Measurements from ENCODE around the gene ACSL3.

DNA sequence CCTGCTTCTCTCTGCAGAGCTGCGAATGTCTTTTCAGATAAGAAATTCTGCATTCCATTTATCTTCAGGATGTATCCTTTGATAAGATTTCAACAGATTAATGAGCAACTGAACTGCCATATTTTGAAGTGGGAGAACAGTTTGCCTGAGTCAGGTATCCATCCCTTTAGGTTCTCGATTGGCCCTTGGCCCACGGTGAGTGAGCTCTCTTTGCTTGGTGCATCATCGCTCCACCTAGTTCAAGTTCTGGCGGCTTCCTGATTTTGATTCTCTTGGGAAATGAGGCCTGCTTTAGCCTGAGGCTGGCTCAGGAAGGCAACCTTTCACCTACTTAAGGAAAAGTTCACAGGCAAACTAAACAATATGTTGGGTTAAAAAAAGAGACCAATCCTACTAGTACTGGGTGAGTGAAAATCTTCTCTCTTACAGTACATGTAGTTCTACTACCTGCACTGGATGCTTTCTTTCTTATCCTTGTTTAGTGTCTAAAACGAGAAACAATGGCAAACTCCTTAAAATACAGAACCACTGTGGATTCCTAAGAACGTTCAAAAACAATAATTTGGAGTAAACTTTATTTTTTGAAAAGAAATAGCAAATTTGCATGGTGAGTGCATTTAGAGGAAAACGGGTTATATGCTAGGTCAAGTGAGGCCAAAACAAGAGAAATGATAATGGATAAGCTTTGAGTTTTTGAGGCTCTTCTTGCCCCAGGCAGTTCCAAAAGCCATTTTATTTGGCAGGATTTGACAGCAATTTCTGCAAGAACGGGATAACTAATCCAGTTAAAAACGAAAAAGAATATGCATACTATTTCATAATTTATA, 837 bp upstream of the ACSL3 start:
- TF ChIP-seq, protein P1, sequence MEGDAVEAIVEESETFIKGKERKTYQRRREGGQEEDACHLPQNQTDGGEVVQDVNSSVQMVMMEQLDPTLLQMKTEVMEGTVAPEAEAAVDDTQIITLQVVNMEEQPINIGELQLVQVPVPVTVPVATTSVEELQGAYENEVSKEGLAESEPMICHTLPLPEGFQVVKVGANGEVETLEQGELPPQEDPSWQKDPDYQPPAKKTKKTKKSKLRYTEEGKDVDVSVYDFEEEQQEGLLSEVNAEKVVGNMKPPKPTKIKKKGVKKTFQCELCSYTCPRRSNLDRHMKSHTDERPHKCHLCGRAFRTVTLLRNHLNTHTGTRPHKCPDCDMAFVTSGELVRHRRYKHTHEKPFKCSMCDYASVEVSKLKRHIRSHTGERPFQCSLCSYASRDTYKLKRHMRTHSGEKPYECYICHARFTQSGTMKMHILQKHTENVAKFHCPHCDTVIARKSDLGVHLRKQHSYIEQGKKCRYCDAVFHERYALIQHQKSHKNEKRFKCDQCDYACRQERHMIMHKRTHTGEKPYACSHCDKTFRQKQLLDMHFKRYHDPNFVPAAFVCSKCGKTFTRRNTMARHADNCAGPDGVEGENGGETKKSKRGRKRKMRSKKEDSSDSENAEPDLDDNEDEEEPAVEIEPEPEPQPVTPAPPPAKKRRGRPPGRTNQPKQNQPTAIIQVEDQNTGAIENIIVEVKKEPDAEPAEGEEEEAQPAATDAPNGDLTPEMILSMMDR (IDR thresholded peaks at IDR 0.05) = no peak
- no peak for TF ChIP-seq POLR2A (IDR thresholded peaks at IDR 0.05)
- peak; percentile 41 for TF ChIP-seq POLR2AphosphoS5 (IDR thresholded peaks at IDR 0.05)

Measured in prostate gland (tissue), 2 donors.